AG09309 (cell line): Measurements from ENCODE around the gene CBL.

ENCODE experiments used
- DNase-seq: peaks from one replicate; pipeline ENCODE4 v3.0.0-alpha.2; 2010; ENCODE audit warnings: low read depth
- H3K4me3 ChIP-seq: 2 replicates; pipeline ENCODE4 v1.5.1; 2011; ENCODE audit warnings: mild to moderate bottlenecking, low read depth, low read length, moderate library complexity; ENCODE audit not compliant: control insufficient read depth
- TF ChIP-seq, protein P1 (sequence below): IDR thresholded peaks from 2 replicates; pipeline ENCODE4 v1.5.1; 2011; ENCODE audit warnings: mild to moderate bottlenecking, low read depth, low read length, inconsistent platforms; ENCODE audit not compliant: insufficient read depth, control insufficient read depth; ENCODE audit errors: missing control alignments

CBL gene

DNA sequence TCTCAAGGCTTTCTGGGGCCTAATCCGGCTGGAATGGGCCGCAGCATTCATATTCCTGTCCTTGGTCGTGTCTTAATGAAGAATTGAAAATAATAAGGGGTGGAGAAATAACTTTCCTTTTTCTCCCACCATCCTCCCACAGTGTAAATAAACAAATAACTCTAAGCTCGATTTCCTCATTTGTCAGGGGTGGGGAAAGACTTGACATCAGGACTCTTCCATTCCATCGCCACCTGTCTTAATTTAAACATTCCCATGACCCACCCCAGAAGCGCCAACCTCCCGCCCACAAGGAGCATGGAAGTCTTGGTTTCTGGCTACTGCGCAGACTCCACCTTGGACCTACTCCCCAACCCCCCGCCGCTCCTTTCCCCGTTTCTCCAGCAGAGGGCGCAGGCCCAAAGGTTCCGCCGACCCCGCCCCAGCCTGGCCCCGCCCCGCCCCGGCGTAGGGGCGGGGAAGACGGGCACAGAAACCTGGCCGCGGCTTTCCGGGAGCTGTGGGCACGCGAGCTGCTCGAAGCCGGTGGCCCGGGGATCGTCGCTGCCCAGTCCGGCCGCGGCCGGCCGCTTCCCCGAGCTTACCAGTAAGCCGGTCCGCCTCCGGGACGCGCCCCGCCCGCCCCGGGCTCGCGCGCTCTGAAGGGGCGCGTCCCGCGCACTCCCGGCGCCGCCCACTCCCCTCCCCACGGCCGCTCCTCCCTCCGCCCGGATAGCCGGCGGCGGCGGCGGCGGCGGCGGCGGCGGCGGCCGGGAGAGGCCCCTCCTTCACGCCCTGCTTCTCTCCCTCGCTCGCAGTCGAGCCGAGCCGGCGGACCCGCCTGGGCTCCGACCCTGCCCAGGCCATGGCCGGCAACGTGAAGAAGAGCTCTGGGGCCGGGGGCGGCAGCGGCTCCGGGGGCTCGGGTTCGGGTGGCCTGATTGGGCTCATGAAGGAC, at the start of gene CBL:
Gene CBL, plus strand, starts transcription at position 766 of the 937 bp plus-strand sequence. Its CDS starts 79 bp downstream, at position 845.
- peak; percentile 44 for DNase-seq
- TF ChIP-seq, protein P1, sequence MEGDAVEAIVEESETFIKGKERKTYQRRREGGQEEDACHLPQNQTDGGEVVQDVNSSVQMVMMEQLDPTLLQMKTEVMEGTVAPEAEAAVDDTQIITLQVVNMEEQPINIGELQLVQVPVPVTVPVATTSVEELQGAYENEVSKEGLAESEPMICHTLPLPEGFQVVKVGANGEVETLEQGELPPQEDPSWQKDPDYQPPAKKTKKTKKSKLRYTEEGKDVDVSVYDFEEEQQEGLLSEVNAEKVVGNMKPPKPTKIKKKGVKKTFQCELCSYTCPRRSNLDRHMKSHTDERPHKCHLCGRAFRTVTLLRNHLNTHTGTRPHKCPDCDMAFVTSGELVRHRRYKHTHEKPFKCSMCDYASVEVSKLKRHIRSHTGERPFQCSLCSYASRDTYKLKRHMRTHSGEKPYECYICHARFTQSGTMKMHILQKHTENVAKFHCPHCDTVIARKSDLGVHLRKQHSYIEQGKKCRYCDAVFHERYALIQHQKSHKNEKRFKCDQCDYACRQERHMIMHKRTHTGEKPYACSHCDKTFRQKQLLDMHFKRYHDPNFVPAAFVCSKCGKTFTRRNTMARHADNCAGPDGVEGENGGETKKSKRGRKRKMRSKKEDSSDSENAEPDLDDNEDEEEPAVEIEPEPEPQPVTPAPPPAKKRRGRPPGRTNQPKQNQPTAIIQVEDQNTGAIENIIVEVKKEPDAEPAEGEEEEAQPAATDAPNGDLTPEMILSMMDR: peak; percentile 91
- H3K4me3 ChIP-seq: peak within 1 kb of the TSS; percentile 95

DNA sequence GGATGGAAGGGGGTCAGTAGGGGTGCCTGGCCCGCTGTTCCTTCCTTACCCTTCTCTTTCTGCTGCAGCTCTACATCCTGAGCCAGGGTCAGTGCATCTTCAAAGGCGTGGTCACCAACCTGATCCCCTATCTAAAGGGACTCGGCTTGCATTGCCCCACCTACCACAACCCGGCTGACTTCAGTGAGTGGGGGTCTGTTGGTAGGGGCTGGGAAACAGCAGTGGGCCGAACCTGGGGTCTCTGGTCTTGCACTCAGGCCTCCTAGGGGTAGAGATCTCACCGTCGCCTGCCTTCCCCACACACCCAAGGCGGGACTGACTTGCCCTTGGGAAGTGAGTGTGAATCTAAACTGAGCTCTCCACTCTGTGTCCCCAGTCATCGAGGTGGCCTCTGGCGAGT, 49.6 kb upstream of the CBL start:
- no peak overlapping the region for H3K4me3 ChIP-seq
- no peak for DNase-seq
- TF ChIP-seq, protein P1: no peak

DNA sequence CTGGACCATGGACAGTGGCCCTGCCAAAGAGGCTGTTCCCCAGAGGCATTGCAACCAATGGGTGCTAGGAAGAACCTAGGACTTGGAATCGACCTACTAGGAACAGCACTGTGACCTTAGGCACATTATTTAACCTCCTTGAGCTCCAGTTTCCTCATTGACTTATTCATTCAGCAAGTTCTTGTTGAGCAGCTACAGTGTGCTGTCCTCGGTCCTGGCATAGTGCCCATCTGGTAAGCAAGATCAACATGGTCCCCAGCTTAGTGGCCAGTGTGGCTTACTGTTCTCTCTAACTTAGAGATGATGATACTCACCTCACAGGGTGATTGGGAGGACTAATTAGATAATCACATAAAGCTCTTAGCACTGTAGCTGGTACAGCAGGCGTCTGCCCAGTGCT, 49.1 kb upstream of the CBL start:
- DNase-seq: no peak
- no peak overlapping the region for H3K4me3 ChIP-seq
- TF ChIP-seq, protein P1: no peak

DNA sequence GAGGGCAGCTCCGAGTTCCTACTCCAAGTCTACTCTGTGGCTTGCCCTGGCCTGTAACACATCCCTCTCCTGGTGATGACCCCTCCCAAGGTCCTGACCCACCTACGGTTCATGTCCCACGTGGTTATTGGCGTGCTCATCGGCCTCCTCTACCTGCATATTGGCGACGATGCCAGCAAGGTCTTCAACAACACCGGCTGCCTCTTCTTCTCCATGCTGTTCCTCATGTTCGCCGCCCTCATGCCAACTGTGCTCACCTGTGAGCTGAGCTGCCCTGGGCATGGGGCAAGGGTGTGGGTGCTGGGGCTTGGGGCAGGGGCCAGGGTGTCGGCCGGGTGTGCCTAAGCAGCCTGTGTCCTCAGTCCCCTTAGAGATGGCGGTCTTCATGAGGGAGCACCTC, 47.7 kb upstream of the CBL start:
- no peak for DNase-seq
- TF ChIP-seq, protein P1: no peak
- no peak overlapping the region for H3K4me3 ChIP-seq

DNA sequence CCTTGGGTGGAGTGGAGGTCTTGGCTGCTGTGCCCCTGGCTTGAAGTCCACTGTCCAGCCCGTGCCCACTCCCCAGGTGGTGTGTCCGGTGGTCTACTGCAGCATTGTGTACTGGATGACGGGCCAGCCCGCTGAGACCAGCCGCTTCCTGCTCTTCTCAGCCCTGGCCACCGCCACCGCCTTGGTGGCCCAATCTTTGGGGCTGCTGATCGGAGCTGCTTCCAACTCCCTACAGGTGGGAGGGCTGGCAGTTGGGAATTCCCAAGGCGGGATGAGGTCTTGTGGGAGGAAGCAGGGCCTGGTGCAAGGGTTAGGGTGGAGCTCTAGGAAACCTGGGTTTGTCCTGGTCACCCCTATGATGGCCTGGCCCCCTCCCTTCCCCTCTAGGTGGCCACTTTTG, 46.0 kb upstream of the CBL start:
- no peak for DNase-seq
- H3K4me3 ChIP-seq: no peak overlapping the region
- TF ChIP-seq, protein P1: no peak

DNA sequence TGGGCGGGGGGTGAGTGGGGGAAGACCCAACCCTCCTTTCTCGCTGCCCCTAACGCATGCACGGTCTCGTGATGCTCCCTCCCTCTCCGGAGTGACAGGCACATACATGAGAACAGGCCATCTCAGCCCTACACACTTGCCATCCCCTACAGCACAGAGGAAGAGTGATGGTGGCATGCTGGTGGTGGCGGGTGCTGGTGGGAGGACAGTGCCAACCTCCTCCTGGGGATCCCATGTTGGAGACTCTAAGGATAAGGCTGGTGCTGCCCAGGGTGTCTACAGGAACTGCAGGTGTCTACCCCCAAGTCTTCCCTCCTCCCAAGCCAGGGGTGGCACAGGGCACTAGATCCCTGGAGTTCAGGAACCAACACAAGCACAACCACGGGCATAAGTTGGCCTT, 44.3 kb upstream of the CBL start:
- H3K4me3 ChIP-seq: no peak overlapping the region
- DNase-seq: no peak
- TF ChIP-seq, protein P1: no peak
